HCT116 (cell line): ENCODE results near the gene SGMS1. TPM values are rescaled to one million over a fixed set of nuclear protein-coding genes. Genes with fewer than 3 reads are reported as not detected.

Experiments used
- ATAC-seq: fragments of 200-7000 bp; cut with Tn5 transposase; 2 replicates; pipeline ENCODE4 v1.9.1; 2020; ENCODE audit warnings: mild to moderate bottlenecking, moderate library complexity
- BruUV-seq: library from RNA; stranded (reverse); fragments of 400-500 nt; replicated peaks from 2 replicates; lab custom pipeline; 2021; lab: Mats Ljungman, UMichigan
- CTCF ChIA-PET: fragments of 300-600 bp; sonication (Branson Sonifier 250); formaldehyde crosslinking; loops from one replicate; lab custom pipeline; 2021; ENCODE audit warnings: antibody characterized with exemption; lab: Charles Lee
- POLR2A ChIA-PET: fragments of 300-600, 350-600 bp; sonication (Branson Sonifier 250); formaldehyde crosslinking; loops from one replicate; lab custom pipeline; 2021; ENCODE audit warnings: antibody characterized with exemption; lab: Charles Lee
- RAD21 ChIA-PET, 2 experiments: fragments of 300-600 bp; sonication (Branson Sonifier 250); formaldehyde crosslinking; loops; one replicate each; lab custom pipeline; 2023; ENCODE audit warnings: low total read pairs in 2 of 2; ENCODE audit not compliant: uncharacterized antibody in 2 of 2, unreplicated experiment in 2 of 2, low non-redundant PET in 1 of 2; lab: Charles Lee
- DNase-seq: peaks from one replicate; pipeline ENCODE4 v3.0.0-alpha.2; 2010; ENCODE audit warnings: low read depth, low spot score
- H2AFZ ChIP-seq: fragments of 200-600 bp; shearing (Covaris generic), sonication (generic); 2 replicates; pipeline ENCODE4 v1.6.1; 2017; ENCODE audit warnings: low read depth, mixed run types, mixed read lengths, antibody characterized with exemption, low read length; ENCODE audit not compliant: poor library complexity, severe bottlenecking
- H3K27ac ChIP-seq: 2 replicates; pipeline ENCODE4 v1.5.1; 2012; ENCODE audit warnings: low read depth, low read length
- H3K27me3 ChIP-seq: fragments of 200-600 bp; sonication (generic); 2 replicates; pipeline ENCODE4 v1.6.1; 2016; ENCODE audit warnings: mixed run types, low read length, mixed read lengths; ENCODE audit not compliant: insufficient read depth
- H3K36me3 ChIP-seq, 2 experiments: fragments of 200-500 bp in 1 of 2; fragments of 200-600 bp in 1 of 2; sonication (Bioruptor generic) in 1 of 2; sonication (generic) in 1 of 2; 2 replicates each; pipeline versions ENCODE4 v1.5.1 to v1.6.1; 2014 to 2016; ENCODE audit warnings: low read length in 2 of 2, inconsistent platforms in 1 of 2, mixed read lengths in 1 of 2, mixed run types in 1 of 2; ENCODE audit not compliant: insufficient read depth in 2 of 2, control insufficient read depth in 1 of 2
- H3K4me1 ChIP-seq, 2 experiments: fragments of 200-600 bp in 1 of 2; sonication (generic) in 1 of 2; 2 replicates each; pipeline versions ENCODE4 v1.5.1 to v1.6.1; 2012 to 2017; ENCODE audit warnings: low read length in 2 of 2, inconsistent platforms in 1 of 2, mild to moderate bottlenecking in 1 of 2, mixed read lengths in 1 of 2, mixed run types in 1 of 2, moderate library complexity in 1 of 2; ENCODE audit not compliant: insufficient read depth in 2 of 2, control insufficient read depth in 1 of 2
- H3K4me2 ChIP-seq: fragments of 200-600 bp; sonication (generic); 2 replicates; pipeline ENCODE4 v1.6.1; 2017; ENCODE audit warnings: mixed run types, low read length, mixed read lengths
- H3K4me3 ChIP-seq, 2 experiments: fragments of 200-600 bp in 1 of 2; sonication (generic) in 1 of 2; replicated peaks in 1 of 2; 2 replicates each; pipeline ENCODE4 v1.5.1; 2011 to 2016; ENCODE audit warnings: low read length in 2 of 2, control low read depth in 1 of 2, low read depth in 1 of 2, mild to moderate bottlenecking in 1 of 2, mixed read lengths in 1 of 2, mixed run types in 1 of 2
- H3K79me2 ChIP-seq: fragments of 200-600 bp; sonication (generic); 2 replicates; pipeline ENCODE4 v1.6.1; 2017; ENCODE audit warnings: mild to moderate bottlenecking, mixed run types, low read length, moderate library complexity, mixed read lengths; ENCODE audit not compliant: insufficient read depth
- H3K9ac ChIP-seq: fragments of 200-600 bp; sonication (generic); 2 replicates; pipeline ENCODE4 v1.6.1; 2016; ENCODE audit warnings: low read length, mixed read lengths
- H3K9me2 ChIP-seq: fragments of 200-600 bp; sonication (generic), shearing (Covaris generic); 2 replicates; pipeline ENCODE4 v1.6.1; 2017; ENCODE audit warnings: mixed run types, mild to moderate bottlenecking, moderate library complexity; ENCODE audit not compliant: insufficient read depth
- H3K9me3 ChIP-seq, 2 experiments: fragments of 200-500 bp in 1 of 2; fragments of 200-600 bp in 1 of 2; sonication (Bioruptor generic) in 1 of 2; sonication (generic) in 1 of 2; 2 replicates each; pipeline ENCODE4 v1.6.1; 2014 to 2017; ENCODE audit warnings: low read length in 2 of 2, mixed read lengths in 2 of 2, inconsistent platforms in 1 of 2, low read depth in 1 of 2, mild to moderate bottlenecking in 1 of 2, mixed run types in 1 of 2, moderate library complexity in 1 of 2; ENCODE audit not compliant: control insufficient read depth in 1 of 2, insufficient read depth in 1 of 2
- H4K20me1 ChIP-seq: fragments of 200-600 bp; sonication (generic), shearing (Covaris generic); 2 replicates; pipeline ENCODE4 v1.6.1; 2017; ENCODE audit warnings: mixed run types, mild to moderate bottlenecking, moderate library complexity; ENCODE audit not compliant: insufficient read depth
- ATF3 ChIP-seq: IDR thresholded peaks from 2 replicates; pipeline ENCODE4 v1.6.1; 2012
- CBX3 ChIP-seq: IDR thresholded peaks from 2 replicates; pipeline ENCODE4 v1.6.1; 2012; ENCODE audit warnings: low read depth
- CEBPB ChIP-seq: IDR thresholded peaks from 2 replicates; pipeline ENCODE4 v1.6.1; 2012; ENCODE audit warnings: low read depth
- CTCF ChIP-seq, 3 experiments: fragments of 200-600 bp in 1 of 3; sonication (generic) in 1 of 3; IDR thresholded peaks in 2 of 3; conservative IDR thresholded peaks in 1 of 3; 2 replicates each; pipeline ENCODE4 v1.5.1; 2012 to 2017; ENCODE audit warnings: low read depth in 2 of 3, low read length in 2 of 3, antibody characterized with exemption in 1 of 3, borderline replicate concordance in 1 of 3, control low read depth in 1 of 3, mild to moderate bottlenecking in 1 of 3, mixed read lengths in 1 of 3, mixed run types in 1 of 3, moderate library complexity in 1 of 3; ENCODE audit not compliant: insufficient read depth in 1 of 3
- EGR1 ChIP-seq: IDR thresholded peaks from 2 replicates; pipeline ENCODE4 v1.6.1; 2012; ENCODE audit warnings: low read depth
- ELF1 ChIP-seq: IDR thresholded peaks from 2 replicates; pipeline ENCODE4 v1.6.1; 2012; ENCODE audit warnings: low read depth, borderline replicate concordance
- EZH2phosphoT487 ChIP-seq: fragments of 200-600 bp; IDR thresholded peaks from 2 replicates; pipeline ENCODE4 v1.6.1; 2018; ENCODE audit warnings: antibody characterized with exemption, borderline replicate concordance
- JUND ChIP-seq: IDR thresholded peaks from 2 replicates; pipeline ENCODE4 v1.6.1; 2012
- MAX ChIP-seq: IDR thresholded peaks from 2 replicates; pipeline ENCODE4 v1.6.1; 2012
- POLR2A ChIP-seq: IDR thresholded peaks from 2 replicates; pipeline ENCODE4 v1.7.0; 2011; ENCODE audit warnings: borderline replicate concordance; ENCODE audit not compliant: insufficient read depth, insufficient read length; ENCODE audit errors: extremely low read depth
- POLR2AphosphoS5 ChIP-seq: IDR thresholded peaks from 2 replicates; pipeline ENCODE4 v1.6.1; 2011; ENCODE audit warnings: mild to moderate bottlenecking, low read depth, low read length, moderate library complexity
- RAD21 ChIP-seq: IDR thresholded peaks from 2 replicates; pipeline ENCODE4 v1.6.1; 2012; ENCODE audit warnings: low read depth, mild to moderate bottlenecking
- SIN3A ChIP-seq: IDR thresholded peaks from 2 replicates; pipeline ENCODE4 v1.6.1; 2012; ENCODE audit warnings: low read depth
- SP1 ChIP-seq: IDR thresholded peaks from 2 replicates; pipeline ENCODE4 v1.6.1; 2012; ENCODE audit warnings: low read depth
- SRF ChIP-seq: IDR thresholded peaks from 2 replicates; pipeline ENCODE4 v1.6.1; 2012; ENCODE audit warnings: low read depth
- TCF7L2 ChIP-seq: IDR thresholded peaks from 2 replicates; pipeline ENCODE4 v1.7.0; 2011; ENCODE audit warnings: borderline replicate concordance, inconsistent platforms; ENCODE audit not compliant: insufficient read depth, insufficient read length; ENCODE audit errors: extremely low read depth
- ZFX ChIP-seq: fragments of 450-650 bp; IDR thresholded peaks from 2 replicates; pipeline ENCODE4 v1.6.1; 2017
- ZNF274 ChIP-seq: fragments of 200-500 bp; sonication (Bioruptor generic); IDR thresholded peaks from 2 replicates; pipeline ENCODE4 v1.6.1; 2014; ENCODE audit warnings: mild to moderate bottlenecking, low read depth, low read length, inconsistent platforms
- intact Hi-C: fragments of 100-400 bp; cut with micrococcal nuclease; formaldehyde crosslinking; loops from 2 replicates; pipeline ENCODE4 v1.10.0; 2022
- total RNA-seq: library from RNA; stranded (reverse); gene quantifications from one replicate; pipeline ENCODE4 v1.2.1, GENCODE V29; 2021; ENCODE audit not compliant: unreplicated experiment

Gene SGMS1
- total RNA-seq, 1 experiment from 2014 or later = 29.1 TPM

- no peak overlapping the region for H3K4me3 ChIP-seq
- no peaks in the 10 kb centered on the region for H3K4me1 ChIP-seq
- intact Hi-C loops = no loop called here
- DNase-seq (no peak), ATAC-seq (no peak)
- H3K9me3 ChIP-seq = no peaks in the 10 kb centered on the region
- no peak overlapping the region for H3K27ac ChIP-seq
- no peaks in the 10 kb centered on the region for H3K79me2 ChIP-seq
- no TSS peak for BruUV-seq
- TF ChIP-seq ZNF274 (no peak), RAD21 (no peak), MAX (no peak), SIN3A (no peak), EGR1 (no peak), POLR2A (no peak), JUND (no peak), POLR2AphosphoS5 (no peak), CTCF (IDR thresholded peaks at IDR 0.05 in 2 of 3, conservative IDR thresholded peaks at IDR 0.05 in 1 of 3; ENCODE audit: borderline replicate concordance in 1 of 3, insufficient read depth in 1 of 3, low read depth in 2 of 3, low read length in 2 of 3) (no peak), ELF1 (no peak), ATF3 (no peak), ZFX (no peak), CEBPB (no peak), SRF (no peak), EZH2phosphoT487 (no peak), CBX3 (no peak), TCF7L2 (no peak), SP1 (no peak)
- CTCF ChIA-PET = no interaction called here
- RAD21 ChIA-PET = no interaction called here
- H3K4me2 ChIP-seq = no peak overlapping the region
- no peaks in the 10 kb centered on the region for H3K36me3 ChIP-seq
- no peaks in the 10 kb centered on the region for H3K27me3 ChIP-seq
- no peaks in the 10 kb centered on the region for H3K9me2 ChIP-seq
- no peaks in the 10 kb centered on the region for H4K20me1 ChIP-seq
- H2AFZ ChIP-seq = no peak overlapping the region
- no peak overlapping the region for H3K9ac ChIP-seq
- POLR2A ChIA-PET = no interaction called here
These were observed 330.0 kb downstream of the SGMS1 start for GRCh38 chr10:50293513-50294313.
